DMS79 (cell line): ENCODE data around the gene BRSK2.
"Not testable (repeated sequence)": the region's sequence is repeated elsewhere in the genome, so short reads cannot be mapped to it uniquely, and the experiment has no call there.

Experiments
- DNase-seq: peaks from one replicate; lab custom pipeline; 2025; lab: John Stamatoyannopoulos, UW

The BRSK2 gene

GRCh38 chr11:1354125-1354938 lies 35.4 kb upstream of the BRSK2 start:
- DNase-seq = no peak

GRCh38 chr11:1356007-1356435 lies 33.7 kb upstream of the BRSK2 start:
- DNase-seq = no peak

- no peak for DNase-seq
These were observed 33.2 kb upstream of the BRSK2 start for GRCh38 chr11:1356478-1356960.

GRCh38 chr11:1358286-1358685 lies 31.4 kb upstream of the BRSK2 start:
- DNase-seq = no peak

GRCh38 chr11:1358931-1359330 lies 30.8 kb upstream of the BRSK2 start:
- not testable (repeated sequence) for DNase-seq

- DNase-seq = no peak
These were observed 30.2 kb upstream of the BRSK2 start for GRCh38 chr11:1359556-1359955.

GRCh38 chr11:1360181-1360834 lies 29.4 kb upstream of the BRSK2 start:
- no peak for DNase-seq

- no peak for DNase-seq
These were observed 28.8 kb upstream of the BRSK2 start for GRCh38 chr11:1360835-1361357.

GRCh38 chr11:1361882-1362281 lies 27.9 kb upstream of the BRSK2 start:
- DNase-seq = no peak

GRCh38 chr11:1367721-1368120 lies 22.0 kb upstream of the BRSK2 start:
- no peak for DNase-seq

GRCh38 chr11:1368216-1368615 lies 21.5 kb upstream of the BRSK2 start:
- DNase-seq = no peak

GRCh38 chr11:1368966-1369365 lies 20.8 kb upstream of the BRSK2 start:
- no peak for DNase-seq

GRCh38 chr11:1369371-1370005 lies 20.2 kb upstream of the BRSK2 start:
- no peak for DNase-seq

- no peak for DNase-seq
These were observed 19.3 kb upstream of the BRSK2 start for GRCh38 chr11:1370186-1371025.

- no peak for DNase-seq
These were observed 18.8 kb upstream of the BRSK2 start for GRCh38 chr11:1371026-1371325.

GRCh38 chr11:1371377-1371776 lies 18.4 kb upstream of the BRSK2 start:
- DNase-seq = no peak

- no peak for DNase-seq
These were observed 17.8 kb upstream of the BRSK2 start for GRCh38 chr11:1371836-1372465.

GRCh38 chr11:1372660-1373059 lies 17.1 kb upstream of the BRSK2 start:
- no peak for DNase-seq

GRCh38 chr11:1373536-1374214 lies 16.1 kb upstream of the BRSK2 start:
- no peak for DNase-seq

- DNase-seq = no peak
These were observed 14.4 kb upstream of the BRSK2 start for GRCh38 chr11:1375161-1375954.
